ENCODE measurements around the gene SRPX.

GRCh38 chrX:38192007-38192810 is 28.5 kb downstream of the SRPX start:
- TF ChIP-seq CTCF (IDR thresholded peaks at IDR 0.05; ENCODE audit: poor library complexity): peak; percentile 38
- no peak for TF ChIP-seq EZH2 (IDR thresholded peaks at IDR 0.05; ENCODE audit: borderline replicate concordance)
